Measurements from ENCODE around the gene FAM107A.

The FAM107A gene, protein sequence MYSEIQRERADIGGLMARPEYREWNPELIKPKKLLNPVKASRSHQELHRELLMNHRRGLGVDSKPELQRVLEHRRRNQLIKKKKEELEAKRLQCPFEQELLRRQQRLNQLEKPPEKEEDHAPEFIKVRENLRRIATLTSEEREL

GRCh38 chr3:58577269-58577821 lies at the start of gene FAM107A:
Gene FAM107A, minus strand, starts transcription at chr3:58577391. Its CDS starts 7,531 bp downstream, at chr3:58569860.
- DNase-seq (ENCODE audit: low spot score) = no peak

GRCh38 chr3:58625196-58625824 lies 48.1 kb upstream of the FAM107A start:
- DNase-seq (ENCODE audit: low spot score) = no peak

GRCh38 chr3:58624550-58624949 lies 47.4 kb upstream of the FAM107A start:
- DNase-seq (ENCODE audit: low spot score) = no peak

GRCh38 chr3:58623961-58624360 lies 46.8 kb upstream of the FAM107A start:
- no peak for DNase-seq (ENCODE audit: low spot score)

DNA sequence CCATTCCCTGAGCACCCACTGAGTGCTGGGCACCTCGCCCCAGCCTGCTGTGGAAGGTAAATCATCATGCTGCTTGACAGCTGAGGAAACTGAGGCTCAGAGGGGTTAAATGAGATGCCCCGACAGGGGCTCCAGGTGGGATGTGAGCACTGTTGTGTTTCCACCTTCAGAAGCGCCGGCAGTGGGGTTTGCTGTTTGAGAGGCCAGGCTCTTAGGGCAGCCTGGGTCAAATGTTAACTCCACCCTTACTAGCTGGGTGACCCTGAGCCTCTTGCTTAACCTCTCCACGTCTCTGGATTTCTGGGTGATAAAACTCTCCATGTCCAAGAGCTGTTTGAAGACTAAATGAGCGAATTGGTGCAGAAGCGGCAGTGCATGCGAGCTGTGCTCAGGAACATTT lies 46.3 kb upstream of the FAM107A start:
- DNase-seq (ENCODE audit: low spot score) = no peak

DNA sequence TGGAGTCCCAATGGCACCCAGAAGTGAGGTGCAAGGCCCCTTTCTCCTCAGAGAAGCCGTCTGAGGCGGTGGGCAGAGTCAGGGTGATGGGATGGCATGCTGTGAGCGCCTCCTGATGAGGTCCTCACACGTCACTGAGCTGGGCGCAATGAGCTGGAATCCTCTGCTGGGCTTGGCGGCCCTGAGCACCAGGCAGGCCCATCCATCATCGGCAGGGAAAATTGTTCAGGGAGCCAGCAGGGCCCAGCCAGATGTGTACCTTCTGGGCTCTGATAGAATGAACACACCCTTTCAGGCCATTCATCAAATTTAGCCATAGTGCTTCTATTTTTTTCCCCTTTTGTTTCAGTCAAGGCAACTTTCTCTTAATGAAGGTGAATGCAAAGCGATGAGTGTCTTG lies 45.7 kb upstream of the FAM107A start:
- DNase-seq (ENCODE audit: low spot score) = no peak

DNA sequence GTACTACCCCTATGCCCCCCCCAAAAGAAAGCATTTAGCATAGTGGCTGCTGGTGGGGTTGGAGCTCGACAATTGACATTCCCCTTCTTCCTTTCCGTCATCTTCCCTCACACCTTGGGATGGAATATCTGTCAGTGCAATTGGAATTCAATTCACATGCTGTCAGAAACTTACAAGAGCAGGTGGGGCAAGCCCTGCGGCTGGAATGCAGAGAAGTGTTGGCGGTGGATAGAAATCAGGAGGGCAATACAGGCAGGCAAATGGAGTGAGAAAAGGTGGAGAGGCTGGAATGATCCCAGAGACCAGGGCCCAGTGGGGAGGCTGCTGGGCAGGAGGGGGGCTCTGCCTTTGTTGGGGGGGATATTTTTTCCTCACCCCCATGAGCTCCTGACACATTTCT lies 45.2 kb upstream of the FAM107A start:
- no peak for DNase-seq (ENCODE audit: low spot score)

DNA sequence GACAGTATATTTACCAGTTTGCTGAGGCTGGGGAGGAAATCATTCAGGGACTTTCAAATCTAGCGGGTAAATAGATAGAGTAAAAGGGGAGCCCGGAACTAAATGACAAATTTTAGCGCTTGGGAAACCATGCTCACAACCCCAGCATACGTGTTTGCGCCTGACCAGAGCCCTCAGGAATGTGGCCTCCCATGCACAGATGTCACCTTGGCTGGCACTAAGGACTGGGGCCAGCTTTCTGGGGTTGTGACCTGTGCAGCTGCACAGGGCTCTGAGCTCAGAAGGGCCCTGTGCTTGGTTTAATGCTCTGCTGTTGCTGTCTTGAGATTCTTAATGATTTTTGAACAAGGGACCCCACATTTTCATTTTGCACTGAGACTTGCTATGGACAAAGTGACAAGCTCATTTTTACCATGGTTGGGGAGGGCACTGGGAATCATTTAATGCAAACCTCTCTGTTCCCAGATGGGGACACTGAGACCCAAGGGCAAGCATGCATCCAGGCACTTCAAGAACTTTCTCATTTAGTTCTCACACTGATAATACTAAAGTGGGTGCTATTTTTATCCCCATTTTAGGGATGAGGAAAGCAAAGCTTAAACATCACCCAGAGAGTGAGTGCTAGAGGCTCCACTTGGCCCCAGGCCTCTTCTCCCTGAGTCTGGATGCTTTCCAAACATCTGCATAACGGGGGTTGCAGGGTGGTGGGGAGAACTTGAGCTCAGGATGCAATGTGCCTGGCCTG lies 44.1 kb upstream of the FAM107A start:
- no peak for DNase-seq (ENCODE audit: low spot score)

- no peak for DNase-seq (ENCODE audit: low spot score)
Measured at GRCh38 chr3:58620421-58620820, 43.2 kb upstream of the FAM107A start.

- DNase-seq (ENCODE audit: low spot score) = no peak
Measured at GRCh38 chr3:58617338-58617761, 40.2 kb upstream of the FAM107A start.

GRCh38 chr3:58613236-58614132 lies 36.3 kb upstream of the FAM107A start:
- DNase-seq (ENCODE audit: low spot score) = no peak

DNA sequence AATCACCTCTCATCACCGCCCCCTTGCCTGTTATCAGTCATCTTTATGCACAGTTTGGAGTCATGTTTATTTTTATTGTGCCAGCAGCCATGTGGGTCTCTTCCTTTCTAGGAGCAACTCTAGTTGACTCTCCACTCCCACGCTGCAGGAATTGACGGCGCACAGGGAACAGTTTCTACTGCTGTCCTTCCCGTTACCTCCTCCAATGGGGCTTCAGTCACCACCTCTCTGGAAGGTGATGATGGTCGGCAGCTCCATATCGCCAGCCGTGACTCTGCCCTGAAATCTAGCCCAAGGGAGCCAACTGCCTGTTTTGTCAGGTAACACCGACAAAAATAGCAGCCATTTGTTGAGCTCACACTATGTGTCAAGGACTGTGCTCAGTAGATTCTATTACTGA lies 35.6 kb upstream of the FAM107A start:
- no peak for DNase-seq (ENCODE audit: low spot score)

GRCh38 chr3:58609990-58610389 lies 32.8 kb upstream of the FAM107A start:
- DNase-seq (ENCODE audit: low spot score) = peak; percentile 59

GRCh38 chr3:58608648-58609047 lies 31.5 kb upstream of the FAM107A start:
- DNase-seq (ENCODE audit: low spot score) = no peak

- DNase-seq (ENCODE audit: low spot score) = peak; percentile 75
Measured at GRCh38 chr3:58607816-58608215, 30.6 kb upstream of the FAM107A start.

- DNase-seq (ENCODE audit: low spot score) = no peak
Measured at GRCh38 chr3:58606693-58607092, 29.5 kb upstream of the FAM107A start.

GRCh38 chr3:58604031-58604430 lies 26.8 kb upstream of the FAM107A start:
- DNase-seq (ENCODE audit: low spot score) = no peak

DNA sequence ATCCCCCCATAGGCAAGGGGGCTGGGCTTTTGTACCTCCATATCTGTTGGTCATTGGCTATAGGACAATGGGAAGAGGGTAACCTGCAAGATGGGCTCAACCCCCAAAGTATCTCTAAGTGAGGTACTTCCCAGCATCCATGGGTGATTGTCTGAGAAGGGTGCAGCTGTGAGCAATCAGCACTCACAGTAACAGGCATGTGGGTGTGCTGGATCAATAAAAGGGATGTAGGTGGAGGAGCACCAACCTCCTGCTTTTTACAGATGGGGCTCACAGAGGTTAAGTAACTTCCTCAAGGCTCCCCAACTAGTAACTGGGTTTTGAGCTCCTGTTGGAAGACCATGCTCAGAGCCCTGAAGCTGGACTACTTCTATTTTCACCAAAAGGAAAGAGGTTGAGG lies 26.4 kb upstream of the FAM107A start:
- no peak for DNase-seq (ENCODE audit: low spot score)

DNA sequence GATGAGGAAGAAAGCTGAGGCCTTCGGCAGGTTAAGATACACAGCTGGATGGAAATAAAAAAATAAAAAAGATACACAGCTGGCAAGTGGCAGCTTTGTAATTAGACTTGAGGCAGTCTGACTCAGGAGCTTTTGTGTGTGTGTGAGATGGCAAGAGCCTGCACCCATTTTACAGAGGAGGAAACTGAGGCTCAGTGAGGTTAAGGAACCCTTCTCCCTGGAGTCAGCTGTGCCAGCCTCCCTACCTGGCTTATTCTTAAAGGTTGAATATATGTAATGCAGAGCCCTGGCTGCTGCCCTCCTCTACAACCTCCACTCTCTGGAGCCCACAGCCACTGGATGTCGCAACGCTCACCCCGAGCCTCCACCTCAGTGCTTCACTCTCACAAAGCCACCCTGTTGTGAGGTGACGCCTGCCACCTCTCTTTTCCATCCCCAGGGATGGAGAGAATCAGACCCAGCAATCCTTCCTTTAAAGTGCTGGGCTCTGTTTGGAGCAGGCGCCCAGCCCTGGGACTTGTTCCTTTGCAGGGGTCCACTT lies 20.6 kb upstream of the FAM107A start:
- DNase-seq (ENCODE audit: low spot score) = no peak

GRCh38 chr3:58596834-58597518 lies 19.8 kb upstream of the FAM107A start:
- DNase-seq (ENCODE audit: low spot score) = no peak

GRCh38 chr3:58594117-58594516 lies 16.9 kb upstream of the FAM107A start:
- DNase-seq (ENCODE audit: low spot score) = no peak

Data from activated CD4-positive, alpha-beta T cell treated with anti-CD3 and anti-CD28 coated beads, Interleukin-2, Interleukin-4, amounts not matched to agents 100 ng/mL and 50 ng/mL, durations not matched to agents 16 hours and 8 hours (primary cell).